Measurements from ENCODE around the gene PFN3.
"Not testable (repeated sequence)": the region's sequence is repeated elsewhere in the genome, so short reads cannot be mapped to it uniquely, and the experiment has no call there.

The PFN3 gene

GRCh38 chr5:177393206-177393765, 7.2 kb downstream of the PFN3 start:
- DNase-seq = no peak

DNA sequence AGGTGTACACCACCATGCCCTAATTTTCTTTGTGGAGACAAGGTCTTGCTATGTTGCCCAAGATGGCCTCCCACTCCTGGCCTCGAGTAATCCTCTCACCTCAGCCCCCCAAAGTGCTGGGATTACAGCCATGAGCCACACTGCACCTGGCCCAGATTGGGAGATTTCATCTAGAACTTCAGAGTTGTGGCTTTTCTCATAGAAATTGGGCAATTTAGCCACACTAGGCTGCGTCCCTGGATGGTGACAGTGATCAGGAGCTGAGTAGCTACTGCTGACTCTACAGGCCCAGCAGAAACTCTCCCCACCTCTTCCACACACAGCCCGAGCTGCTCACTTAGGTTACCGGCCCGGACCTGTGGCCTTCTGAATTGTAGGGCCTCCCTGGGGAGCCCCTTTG, 7.7 kb downstream of the PFN3 start:
- DNase-seq = no peak

DNA sequence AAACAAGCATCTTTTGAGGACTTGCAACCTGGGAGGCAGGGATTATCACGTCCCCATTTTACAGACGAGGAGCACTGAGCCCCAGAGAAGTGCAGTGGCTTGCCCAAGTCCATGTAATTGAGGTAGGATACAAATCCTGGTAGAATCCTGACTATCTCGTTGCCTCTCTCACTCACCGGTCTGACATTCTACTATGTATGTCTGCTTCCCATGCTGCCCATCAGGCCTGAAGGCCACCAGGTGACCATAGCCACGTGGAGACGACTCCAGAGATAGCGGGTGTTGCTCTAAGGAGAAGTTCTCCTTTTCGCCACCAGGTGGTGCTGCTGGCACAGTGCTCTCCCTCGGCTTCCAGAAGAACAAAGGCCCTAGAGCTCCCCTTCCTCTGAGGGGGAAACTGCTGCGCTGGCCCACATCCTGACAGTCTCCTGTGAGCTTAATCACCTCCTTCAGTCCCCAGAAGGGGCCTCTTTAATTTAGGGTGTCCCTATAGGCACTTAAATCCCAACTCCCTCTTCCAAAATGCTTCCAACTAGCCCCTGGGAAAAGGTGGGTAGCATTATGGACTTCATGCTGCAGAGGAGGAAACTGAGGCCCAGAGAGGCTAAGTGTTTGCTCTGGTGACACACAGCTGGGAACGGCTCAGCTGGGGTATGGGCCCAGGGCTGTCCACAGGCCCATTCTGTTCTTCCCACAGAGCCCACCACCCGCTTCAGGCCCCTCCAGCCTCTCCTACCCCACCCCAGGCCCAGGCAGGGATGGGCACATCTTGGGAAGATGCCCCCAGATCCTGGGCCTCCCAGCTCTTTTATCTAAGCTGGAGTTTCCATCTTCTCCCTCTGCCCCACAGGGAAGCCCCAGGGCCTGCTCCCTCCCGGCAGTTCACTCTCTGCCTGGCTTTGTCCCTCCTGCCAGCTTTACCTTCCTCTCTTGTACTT, 9.8 kb downstream of the PFN3 start:
- peak; percentile 88 to 90 for DNase-seq

DNA sequence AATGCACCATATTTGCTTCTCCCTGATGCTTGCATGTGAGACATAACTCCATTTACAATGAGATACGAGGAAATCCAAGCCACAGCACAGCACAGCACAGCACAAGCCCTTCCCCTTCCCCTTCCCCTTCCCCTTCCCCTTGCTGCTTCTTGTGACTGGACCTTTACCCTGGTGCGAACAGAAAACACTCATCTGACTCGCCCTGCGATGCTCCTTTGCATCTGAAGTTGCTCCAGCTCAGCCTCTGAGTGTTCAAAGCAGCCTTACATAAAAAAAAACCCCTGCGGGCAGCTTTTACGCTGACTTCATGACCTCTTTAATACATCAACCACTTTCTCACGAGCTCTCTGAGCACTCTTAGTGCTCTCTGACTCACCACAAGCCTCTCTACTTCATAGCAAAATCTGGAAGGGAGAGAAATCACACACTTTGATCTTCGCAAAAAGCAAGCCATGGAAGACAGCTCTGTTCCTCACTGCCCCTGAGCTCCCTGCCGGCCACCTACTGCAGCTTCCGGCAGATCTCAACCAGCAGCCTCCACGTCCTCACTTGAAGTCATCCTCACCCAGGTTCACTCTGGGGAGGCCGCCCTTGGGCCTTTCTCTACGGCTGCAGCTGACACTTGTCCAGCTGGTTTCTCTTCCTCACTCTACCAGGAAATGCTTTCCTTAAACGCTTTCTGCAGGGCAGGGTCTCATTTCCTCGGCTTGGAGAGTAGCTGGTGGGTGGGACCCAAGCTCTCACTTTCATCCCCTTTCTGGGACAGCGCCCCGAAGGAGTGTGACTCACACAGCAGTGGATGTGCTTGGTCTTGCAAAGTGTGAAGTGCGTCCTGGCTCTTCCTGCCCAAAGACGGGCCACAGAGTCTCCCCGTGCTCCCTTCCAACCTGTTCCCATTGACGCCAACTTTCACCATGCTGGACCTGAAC, 11.0 kb downstream of the PFN3 start:
- peak; percentile 59 to 70 for DNase-seq

DNA sequence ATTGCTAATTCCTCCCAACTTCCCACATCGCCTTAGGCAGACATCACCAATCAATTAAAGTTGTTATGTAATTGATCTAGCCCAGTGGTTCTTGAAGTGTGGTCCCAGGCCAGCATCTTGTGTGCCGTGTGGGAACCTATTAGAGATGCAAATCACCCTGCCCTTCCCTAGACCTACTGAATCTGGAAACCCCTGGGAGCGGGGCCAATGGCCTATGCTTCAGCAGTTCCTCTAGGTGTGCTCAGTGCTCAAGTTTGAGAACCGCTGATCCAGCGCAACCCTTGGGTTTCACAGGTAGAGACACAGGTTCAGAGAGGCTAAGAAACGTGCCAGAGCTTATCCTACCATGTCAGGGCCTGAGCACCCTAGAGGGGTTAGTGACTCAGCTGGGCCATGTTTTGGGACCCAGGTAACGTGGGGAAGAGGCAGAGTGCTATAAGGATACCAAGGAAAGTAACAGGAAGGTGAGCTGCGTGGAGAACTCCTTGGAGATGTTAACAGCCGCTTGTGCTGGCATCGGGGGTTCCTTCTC, 11.9 kb downstream of the PFN3 start:
- no peak for DNase-seq

DNA sequence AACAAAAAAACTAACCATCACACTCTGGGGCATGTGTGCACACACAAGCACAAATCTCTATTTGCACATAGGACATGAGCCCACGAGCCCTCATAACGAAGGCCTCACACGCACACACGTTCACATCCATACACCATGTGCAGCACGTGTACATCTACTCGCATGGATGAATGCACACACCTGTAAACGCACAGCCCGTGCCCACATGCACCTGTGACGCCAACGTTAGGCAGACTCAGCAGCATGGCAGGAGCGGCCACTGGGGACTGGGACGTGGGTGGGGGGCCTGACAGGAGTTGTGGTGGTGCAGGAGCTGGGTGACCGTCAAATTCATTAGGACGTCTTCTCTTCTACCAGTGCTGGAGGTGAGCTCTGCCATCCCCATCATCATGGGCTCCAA, 13.1 kb downstream of the PFN3 start:
- DNase-seq = no peak

DNA sequence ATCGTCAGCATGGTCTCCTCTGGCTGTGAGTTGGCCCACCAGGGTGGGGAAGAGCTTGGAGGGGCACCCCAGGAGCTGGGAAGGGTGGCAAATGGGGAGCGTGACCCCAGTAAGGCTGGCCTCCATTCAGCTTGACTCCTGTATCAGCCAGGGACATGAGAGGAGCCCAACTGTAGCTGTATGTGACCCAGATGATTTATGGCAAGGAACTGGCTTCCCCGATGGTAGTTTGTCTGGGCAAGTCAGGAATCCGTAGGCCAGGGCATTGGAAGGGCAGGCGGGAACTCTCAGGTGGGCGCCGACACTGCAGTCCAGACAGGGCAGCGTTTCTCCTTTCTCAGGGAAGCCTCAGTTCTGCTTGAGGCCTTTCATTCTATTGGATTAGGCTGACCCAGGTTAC, 13.9 kb downstream of the PFN3 start:
- no peak for DNase-seq

GRCh38 chr5:177385720-177386119, 14.7 kb downstream of the PFN3 start:
- DNase-seq = no peak

- no peak for DNase-seq
These were observed 16.3 kb downstream of the PFN3 start, which contains the start of gene SLC34A1 for GRCh38 chr5:177384134-177384533. Gene SLC34A1 (plus strand): TSS chr5:177384434. CDS start chr5:177385742, 1,308 bp downstream.

DNA sequence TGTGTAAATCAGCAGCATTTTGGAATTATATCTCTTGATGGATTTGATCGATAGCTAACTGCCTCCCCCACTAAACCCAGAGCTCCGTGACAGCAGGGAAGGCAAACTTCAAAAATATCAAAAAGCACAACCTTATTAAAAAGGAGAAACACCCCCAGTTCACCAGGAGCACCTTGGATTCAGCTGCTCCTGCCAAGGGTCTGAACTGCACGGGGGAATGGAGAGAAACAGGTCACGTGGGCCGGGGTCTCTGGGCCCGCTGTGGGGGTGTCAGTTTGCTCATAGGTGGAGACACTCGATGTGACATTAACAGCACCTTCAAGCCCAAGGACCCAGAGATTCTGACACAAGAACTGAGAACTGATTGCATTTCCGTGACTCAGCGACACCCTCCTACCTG, 17.3 kb downstream of the PFN3 start:
- no peak for DNase-seq

GRCh38 chr5:177382423-177383029, 17.9 kb downstream of the PFN3 start:
- peak in 1 of 2 donors; percentile 34 for DNase-seq

DNA sequence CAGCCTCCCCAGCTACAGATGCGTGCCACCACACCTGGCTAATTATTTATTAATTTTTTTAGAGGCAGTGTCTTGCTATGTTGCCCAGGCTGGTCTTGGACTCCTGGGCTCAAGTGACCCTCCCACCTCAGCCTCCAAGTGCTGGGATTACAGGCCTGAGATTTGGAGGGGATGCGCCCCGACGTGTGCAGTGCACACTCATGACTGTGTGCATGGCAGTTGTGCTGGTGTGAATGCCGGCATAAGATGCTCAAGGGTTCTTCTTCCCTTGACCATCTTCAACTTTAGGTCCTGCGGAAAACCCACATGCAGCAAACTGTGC, 19.7 kb downstream of the PFN3 start:
- DNase-seq = no peak

DNA sequence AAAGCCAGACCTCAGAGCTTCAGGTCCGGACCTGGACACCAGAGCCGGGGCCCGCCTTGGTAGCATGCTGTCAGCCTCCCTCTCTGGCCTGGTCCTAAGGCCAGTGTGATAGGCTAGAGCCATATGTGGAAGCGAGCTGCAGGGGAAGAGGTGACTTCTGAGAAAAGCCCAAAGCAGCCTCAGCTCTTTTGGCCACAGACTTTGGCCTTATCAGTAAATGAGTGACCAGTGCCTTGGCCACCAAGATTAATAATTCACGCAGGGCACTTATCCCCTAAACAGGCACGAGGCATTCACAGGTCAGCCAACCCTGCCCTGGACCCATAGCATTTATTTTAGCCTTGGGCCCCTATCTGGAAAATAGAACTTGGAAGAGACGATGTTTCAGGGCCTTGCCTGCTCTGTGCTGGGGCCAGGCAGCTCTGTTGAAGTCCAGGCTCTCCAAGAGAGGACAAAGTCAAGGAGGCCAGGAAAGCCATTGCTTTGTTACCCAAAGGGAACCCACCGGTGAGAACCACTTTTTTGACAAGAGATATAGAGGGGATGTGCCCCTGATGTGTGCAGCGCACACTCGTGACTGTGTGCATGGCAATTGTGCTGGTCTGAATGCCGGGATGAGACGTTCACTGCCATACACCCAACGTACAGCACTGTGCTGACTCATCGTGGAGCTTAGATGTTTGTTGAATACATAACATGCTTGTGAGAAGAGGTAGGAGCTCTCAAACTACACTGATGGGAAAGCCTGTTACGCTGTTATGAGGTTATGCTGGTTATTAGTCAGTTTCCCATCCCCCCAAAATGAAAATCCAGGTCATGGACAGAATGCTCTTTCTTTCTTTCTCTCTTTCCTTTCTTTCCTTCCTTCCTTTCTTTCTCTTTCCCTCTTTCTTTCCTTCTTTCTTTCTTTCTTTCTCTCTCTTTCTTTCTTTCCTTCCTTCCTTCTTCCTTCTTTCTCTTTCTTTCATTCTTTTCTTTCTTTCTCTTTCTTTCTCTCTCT, 21.3 kb downstream of the PFN3 start:
- DNase-seq = no peak

DNA sequence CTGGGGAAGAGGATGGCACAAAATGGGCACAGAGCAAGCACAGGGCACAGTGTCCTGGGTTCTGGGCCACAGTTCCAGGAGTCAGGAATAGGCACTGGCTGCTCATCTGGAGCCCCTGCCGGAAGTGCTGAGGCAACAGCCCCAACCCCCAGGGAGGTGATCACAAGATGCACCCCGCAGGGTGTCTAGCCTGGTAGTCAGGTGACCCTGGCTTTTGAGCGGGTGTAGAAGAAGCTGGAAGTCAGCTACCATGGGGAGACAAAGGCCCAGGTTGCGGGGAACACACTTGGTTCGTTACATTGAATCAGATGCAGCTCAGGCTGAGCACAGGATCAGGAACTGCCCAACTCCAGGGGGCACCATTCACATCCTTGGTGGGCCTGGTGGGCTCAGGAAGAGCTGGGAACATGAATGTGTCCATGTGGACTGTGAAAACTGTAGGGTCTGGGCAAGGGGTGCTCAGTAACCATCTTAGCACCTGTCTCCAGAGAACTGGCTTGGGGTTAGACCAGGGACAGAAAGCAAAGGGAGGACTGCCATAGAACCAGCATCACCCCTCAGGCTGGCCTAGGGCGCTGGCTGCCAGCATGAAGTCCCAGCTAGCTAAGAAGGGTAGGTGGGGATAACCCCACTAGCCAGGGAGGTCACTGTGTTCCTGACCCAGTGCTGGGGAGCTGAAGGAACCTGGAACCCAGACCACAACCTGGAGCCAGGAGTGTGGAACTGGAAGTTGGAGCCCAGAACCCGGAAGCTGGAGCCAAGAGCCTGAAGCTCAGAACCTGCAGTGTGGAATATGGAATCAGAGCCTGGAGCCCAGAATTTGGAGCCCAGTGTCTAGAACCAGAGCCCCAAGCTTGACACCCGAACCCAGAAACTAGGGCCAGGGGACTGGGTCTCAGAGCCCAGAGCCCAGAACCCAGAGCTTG, 22.3 kb downstream of the PFN3 start:
- DNase-seq = no peak

DNA sequence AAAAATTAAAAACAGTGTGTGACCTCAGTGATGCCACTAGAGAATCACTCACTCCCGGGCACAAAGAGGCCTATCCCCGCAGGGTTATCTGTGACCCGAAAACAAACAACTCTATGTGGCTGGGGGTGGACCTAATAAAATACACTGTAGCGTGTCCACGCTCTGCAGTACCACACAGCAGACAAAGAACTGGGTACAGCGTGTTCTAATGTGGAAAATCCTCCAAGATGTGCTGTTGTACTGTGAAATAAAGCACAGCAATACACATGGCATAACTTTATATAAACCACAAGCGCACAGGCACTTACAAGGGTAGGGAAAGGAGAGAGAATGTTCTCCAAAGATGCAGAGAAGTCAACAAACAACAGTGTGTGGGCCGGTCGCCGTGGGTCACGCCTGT, 24.4 kb downstream of the PFN3 start:
- no peak for DNase-seq

DNA sequence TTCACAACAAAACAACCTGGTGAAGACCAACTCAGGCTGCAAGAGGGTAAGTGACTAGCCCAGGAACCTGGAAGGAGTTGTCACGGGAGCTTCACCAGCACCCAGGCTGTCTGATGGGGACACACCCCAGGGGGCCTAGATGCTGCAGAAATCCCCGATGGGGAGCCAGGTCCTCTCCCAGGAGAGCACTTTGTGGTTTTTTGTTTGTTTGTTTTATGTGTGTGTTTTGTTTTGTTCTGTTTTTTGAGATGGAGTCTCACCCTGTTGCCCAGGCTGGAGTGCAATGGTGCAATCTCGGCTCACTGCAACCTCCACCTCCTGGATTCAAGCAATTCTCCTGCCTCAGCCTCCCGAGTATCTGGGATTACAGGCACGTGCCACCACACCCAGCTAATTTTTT, 24.9 kb downstream of the PFN3 start:
- DNase-seq = not testable (repeated sequence)

GRCh38 chr5:177374211-177374610, 26.2 kb downstream of the PFN3 start:
- no peak for DNase-seq

- no peak for DNase-seq
These were observed 26.7 kb downstream of the PFN3 start for GRCh38 chr5:177373806-177374205.

DNA sequence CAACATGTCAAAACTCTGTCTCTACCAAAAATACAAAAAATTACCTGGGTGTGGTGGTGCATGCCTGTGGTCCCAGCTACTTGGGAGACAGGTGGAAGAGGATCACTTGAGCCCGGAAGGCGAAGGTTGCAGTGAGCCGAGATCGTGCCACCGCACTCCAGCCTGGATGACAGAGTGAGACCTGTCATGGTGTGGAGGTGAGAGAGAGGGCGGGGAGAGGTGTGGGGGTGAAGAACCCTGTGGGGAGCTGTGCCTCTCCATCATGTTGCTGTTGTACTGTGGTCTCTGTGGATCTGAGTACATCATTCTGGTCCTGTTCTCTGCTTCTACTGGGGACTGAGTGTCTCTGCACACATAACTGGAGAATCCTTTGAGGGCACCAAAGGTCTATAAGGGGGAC, 27.6 kb downstream of the PFN3 start:
- DNase-seq = no peak

Measured in CD4-positive, alpha-beta T cell treated with Interleukin-1 beta for 1 hour (primary cell).